Chondrocyte (in vitro differentiated cells): Measurements from ENCODE around the gene CACNA1C. TPM values are rescaled to one million over a fixed set of nuclear protein-coding genes. Genes with fewer than 3 reads are reported as not detected.

ENCODE experiments used
- DNase-seq: peaks from one replicate; pipeline ENCODE4 v3.0.0; 2021; ENCODE audit warnings: mixed read lengths, low spot score
- H3K27ac Mint-ChIP-seq: one replicate; pipeline ENCODE4 v1.8.0; 2021; ENCODE audit warnings: mild to moderate bottlenecking, moderate library complexity, mixed read lengths; ENCODE audit not compliant: unreplicated experiment
- H3K27me3 Mint-ChIP-seq: 2 replicates; pipeline ENCODE4 v1.8.0; 2021; ENCODE audit warnings: low read depth, mixed read lengths
- H3K36me3 Mint-ChIP-seq: 2 replicates; pipeline ENCODE4 v1.8.0; 2021; ENCODE audit warnings: low read depth, mixed read lengths
- H3K4me1 Mint-ChIP-seq: 2 replicates; pipeline ENCODE4 v1.8.0; 2021; ENCODE audit warnings: low read depth, mild to moderate bottlenecking, mixed read lengths
- H3K4me3 Mint-ChIP-seq: one replicate; pipeline ENCODE4 v1.8.0; 2021; ENCODE audit warnings: mild to moderate bottlenecking, moderate library complexity, mixed read lengths; ENCODE audit not compliant: unreplicated experiment
- H3K9me3 Mint-ChIP-seq: 2 replicates; pipeline ENCODE4 v1.8.0; 2021; ENCODE audit warnings: low read depth, mixed read lengths
- CTCF ChIP-seq: fragments of 200-600 bp; sonication (generic); IDR thresholded peaks from 2 replicates; pipeline ENCODE4 v1.5.0; 2021; ENCODE audit warnings: antibody characterized with exemption, mild to moderate bottlenecking, moderate library complexity
- total RNA-seq: library from RNA; stranded (reverse); gene quantifications from 3 replicates; pipeline ENCODE4 v1.2.1, GENCODE V29; 2021

Gene CACNA1C
- total RNA-seq, 1 donor from 2014 or later = 27.0 TPM

- H3K9me3 Mint-ChIP-seq = peaks cover 3% of the 10 kb centered on the region
- DNase-seq = no peak
- no peaks in the 10 kb centered on the region for H3K27me3 Mint-ChIP-seq
- no peak for TF ChIP-seq CTCF
- peaks cover 10% of the 10 kb centered on the region for H3K36me3 Mint-ChIP-seq
- no peak overlapping the region for H3K4me3 Mint-ChIP-seq
- no peaks in the 10 kb centered on the region for H3K4me1 Mint-ChIP-seq
- no peak overlapping the region for H3K27ac Mint-ChIP-seq
These were observed 382.7 kb downstream of the CACNA1C start for GRCh38 chr12:2435511-2435910.

GRCh38 chr12:2439332-2440100 lies 386.7 kb downstream of the CACNA1C start:
- H3K27me3 Mint-ChIP-seq = no peaks in the 10 kb centered on the region
- H3K27ac Mint-ChIP-seq = no peak overlapping the region
- no peak for DNase-seq

GRCh38 chr12:2443776-2444175 lies 391.0 kb downstream of the CACNA1C start:
- no peak for TF ChIP-seq CTCF
- H3K27ac Mint-ChIP-seq = no peak overlapping the region
- H3K4me3 Mint-ChIP-seq = no peak overlapping the region
- no peak for DNase-seq
- H3K27me3 Mint-ChIP-seq = no peaks in the 10 kb centered on the region
- H3K4me1 Mint-ChIP-seq = no peaks in the 10 kb centered on the region
- peaks cover 1% of the 10 kb centered on the region for H3K36me3 Mint-ChIP-seq
- no peaks in the 10 kb centered on the region for H3K9me3 Mint-ChIP-seq

More at GRCh38 chr12:2439332-2440100, 386.7 kb downstream of the CACNA1C start:
- Mint-ChIP-seq H3K9me3 (peaks cover 3% of the 10 kb centered on the region), H3K4me3 (no peak overlapping the region), H3K4me1 (no peaks in the 10 kb centered on the region), H3K36me3 (peaks cover 6% of the 10 kb centered on the region)
- TF ChIP-seq CTCF = no peak

GRCh38 chr12:2445968-2446367 lies 393.2 kb downstream of the CACNA1C start:
- Mint-ChIP-seq H3K27ac (no peak overlapping the region), H3K4me3 (no peak overlapping the region), H3K9me3 (no peaks in the 10 kb centered on the region), H3K27me3 (no peaks in the 10 kb centered on the region), H3K36me3 (peaks cover 7% of the 10 kb centered on the region), H3K4me1 (peaks cover 5% of the 10 kb centered on the region)
- no peak for TF ChIP-seq CTCF
- no peak for DNase-seq

- Mint-ChIP-seq H3K4me1 (peaks cover 11% of the 10 kb centered on the region), H3K36me3 (peaks cover 7% of the 10 kb centered on the region), H3K4me3 (no peak overlapping the region), H3K27ac (no peak overlapping the region), H3K27me3 (no peaks in the 10 kb centered on the region), H3K9me3 (no peaks in the 10 kb centered on the region)
- DNase-seq = no peak
- no peak for TF ChIP-seq CTCF
These were observed 395.1 kb downstream of the CACNA1C start for GRCh38 chr12:2447861-2448260.
